Mesenchymal stem cell (in vitro differentiated cells and primary cell): ENCODE measurements around the gene UGT1A7.

Experiments used
- DNase-seq: peaks from one replicate; pipeline ENCODE4 v3.0.0-alpha.2; 2013
- H2AFZ ChIP-seq: one replicate; pipeline ENCODE4 v1.6.1; 2013; ENCODE audit warnings: low read depth, mild to moderate bottlenecking, control low read depth, inconsistent platforms, low read length, moderate library complexity
- H2AK5ac ChIP-seq: 2 replicates; pipeline ENCODE4 v1.6.1; 2013; ENCODE audit warnings: low read length, moderate library complexity, mild to moderate bottlenecking, inconsistent platforms; ENCODE audit not compliant: severe bottlenecking
- H2BK120ac ChIP-seq: one replicate; pipeline ENCODE4 v1.6.1; 2013; ENCODE audit warnings: low read depth, mild to moderate bottlenecking, inconsistent platforms, low read length, moderate library complexity
- H2BK12ac ChIP-seq, 2 experiments: one replicate each; pipeline ENCODE4 v1.6.1; 2013; ENCODE audit warnings: inconsistent platforms in 2 of 2, low read length in 2 of 2, mild to moderate bottlenecking in 2 of 2, moderate library complexity in 2 of 2, control low read depth in 1 of 2
- H2BK15ac ChIP-seq: one replicate; pipeline ENCODE4 v1.6.1; 2013; ENCODE audit warnings: mild to moderate bottlenecking, low read depth, inconsistent platforms; ENCODE audit not compliant: poor library complexity, severe bottlenecking
- H2BK5ac ChIP-seq: 2 replicates; pipeline ENCODE4 v1.6.1; 2013; ENCODE audit warnings: low read depth, mild to moderate bottlenecking, low read length, control low read depth, inconsistent platforms; ENCODE audit not compliant: poor library complexity, severe bottlenecking
- H3K14ac ChIP-seq, 2 experiments: one replicate each; pipeline ENCODE4 v1.6.1; 2013; ENCODE audit warnings: inconsistent platforms in 2 of 2, low read length in 2 of 2, control low read depth in 1 of 2, mild to moderate bottlenecking in 1 of 2, moderate library complexity in 1 of 2
- H3K18ac ChIP-seq, 2 experiments: one replicate each; pipeline ENCODE4 v1.6.1; 2013; ENCODE audit warnings: inconsistent platforms in 2 of 2, low read length in 2 of 2, control low read depth in 1 of 2, low read depth in 1 of 2, mild to moderate bottlenecking in 1 of 2
- H3K23ac ChIP-seq, 2 experiments: one replicate each; pipeline ENCODE4 v1.6.1; 2013; ENCODE audit warnings: inconsistent platforms in 2 of 2, low read length in 2 of 2, mild to moderate bottlenecking in 2 of 2, moderate library complexity in 2 of 2, control low read depth in 1 of 2
- H3K27ac ChIP-seq: 2 replicates; pipeline ENCODE4 v1.5.1; 2013; ENCODE audit warnings: mild to moderate bottlenecking, moderate library complexity, low read length, control low read depth, inconsistent platforms; ENCODE audit not compliant: poor library complexity, severe bottlenecking
- H3K27me3 ChIP-seq, 2 experiments: 2 replicates each; pipeline versions ENCODE4 v1.6.1 to v1.7.0; 2013; ENCODE audit warnings: low read length in 2 of 2, mild to moderate bottlenecking in 2 of 2, moderate library complexity in 2 of 2, control low read depth in 1 of 2, inconsistent platforms in 1 of 2; ENCODE audit not compliant: control insufficient read depth in 1 of 2, insufficient read depth in 1 of 2
- H3K36me3 ChIP-seq, 2 experiments: 2 replicates each; pipeline versions ENCODE4 v1.6.1 to v1.7.0; 2013; ENCODE audit warnings: low read length in 2 of 2, control low read depth in 1 of 2, inconsistent platforms in 1 of 2, low read depth in 1 of 2, mild to moderate bottlenecking in 1 of 2; ENCODE audit not compliant: insufficient read depth in 2 of 2, control insufficient read depth in 1 of 2
- H3K4ac ChIP-seq, 2 experiments: one replicate each; pipeline ENCODE4 v1.6.1; 2013; ENCODE audit warnings: inconsistent platforms in 2 of 2, low read length in 2 of 2, mild to moderate bottlenecking in 2 of 2, moderate library complexity in 2 of 2, control low read depth in 1 of 2, low read depth in 1 of 2
- H3K4me1 ChIP-seq: 2 replicates; pipeline ENCODE4 v1.6.1; 2013; ENCODE audit warnings: low read depth, low read length, control low read depth; ENCODE audit not compliant: control insufficient read depth, insufficient read depth
- H3K4me2 ChIP-seq: 2 replicates; pipeline ENCODE4 v1.6.1; 2013; ENCODE audit warnings: low read length, mild to moderate bottlenecking, inconsistent platforms; ENCODE audit not compliant: poor library complexity, severe bottlenecking
- H3K4me3 ChIP-seq, 2 experiments: 2 replicates each; pipeline versions ENCODE4 v1.5.1 to v1.7.0; 2013; ENCODE audit warnings: low read length in 2 of 2, mild to moderate bottlenecking in 2 of 2, control low read depth in 1 of 2, low read depth in 1 of 2; ENCODE audit not compliant: insufficient read depth in 1 of 2
- H3K79me1 ChIP-seq: replicated peaks from 2 replicates; pipeline ENCODE4 v1.6.1; 2013; ENCODE audit warnings: mild to moderate bottlenecking, control low read depth, low read length, inconsistent platforms; ENCODE audit not compliant: poor library complexity, severe bottlenecking
- H3K9ac ChIP-seq: 2 replicates; pipeline ENCODE4 v1.7.0; 2013; ENCODE audit warnings: mild to moderate bottlenecking, low read length, moderate library complexity
- H3K9me3 ChIP-seq: 2 replicates; pipeline ENCODE4 v1.7.0; 2013; ENCODE audit warnings: mild to moderate bottlenecking, low read length; ENCODE audit not compliant: control insufficient read depth
- H4K8ac ChIP-seq: one replicate; pipeline ENCODE4 v1.6.1; 2013; ENCODE audit warnings: inconsistent platforms, mild to moderate bottlenecking, low read length, moderate library complexity
- H4K91ac ChIP-seq: one replicate; pipeline ENCODE4 v1.6.1; 2013; ENCODE audit warnings: mild to moderate bottlenecking, low read length, inconsistent platforms
- WGBS: methylation state at CpG from one replicate; pipeline ENCODE4 v1.1.7; 2013; ENCODE audit warnings: mixed read lengths; 5-methylcytosine and 5-hydroxymethylcytosine counted together

UGT1A7 gene

GRCh38 chr2:233795735-233796171 lies 114.1 kb downstream of the UGT1A7 start:
- no peak overlapping the region for H2BK120ac ChIP-seq
- no peak overlapping the region for H2BK5ac ChIP-seq
- H4K91ac ChIP-seq = no peak overlapping the region
- DNase-seq = no peak
- 95% methylated on average over 13 of the region's 13 CpGs for WGBS
- no peak overlapping the region for H3K23ac ChIP-seq
- H3K79me1 ChIP-seq = no peaks in the 10 kb centered on the region
- no peak overlapping the region for H3K4ac ChIP-seq
- H2BK12ac ChIP-seq = no peak overlapping the region
- H3K4me1 ChIP-seq = peaks cover 1% of the 10 kb centered on the region
- H3K4me2 ChIP-seq = no peak overlapping the region
- H2AK5ac ChIP-seq = no peak overlapping the region
- no peaks in the 10 kb centered on the region for H3K36me3 ChIP-seq
- no peaks in the 10 kb centered on the region for H3K9me3 ChIP-seq
- no peak overlapping the region for H4K8ac ChIP-seq
- no peak overlapping the region for H3K14ac ChIP-seq
- no peak overlapping the region for H2BK15ac ChIP-seq
- no peak overlapping the region for H3K18ac ChIP-seq
- H3K4me3 ChIP-seq = no peak overlapping the region
- H2AFZ ChIP-seq = no peak overlapping the region
- peaks cover 14 to 27% of the 10 kb centered on the region in 2 experiments for H3K27me3 ChIP-seq
- no peak overlapping the region for H3K9ac ChIP-seq
- no peak overlapping the region for H3K27ac ChIP-seq

DNA sequence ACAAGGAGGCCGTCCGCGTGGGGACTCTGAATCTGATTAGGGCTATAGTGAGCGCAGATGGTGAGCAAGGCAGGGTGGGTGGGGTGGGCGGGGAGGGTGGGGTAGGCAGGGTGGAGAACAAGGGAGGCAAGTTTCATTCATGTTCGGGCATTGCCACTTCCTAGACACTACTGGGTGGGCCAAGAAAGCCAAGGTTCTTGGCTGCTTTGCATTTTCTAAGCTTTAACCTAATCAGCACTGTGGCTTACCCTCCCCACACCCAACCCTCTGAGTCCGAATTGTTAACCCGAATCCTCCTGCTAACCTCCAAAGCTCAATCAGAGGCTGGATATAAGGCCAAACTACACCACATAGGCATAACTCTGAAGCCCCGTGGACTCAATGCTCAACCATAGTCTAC lies 114.6 kb downstream of the UGT1A7 start:
- Histone ChIP-seq H3K4me3 (no peak overlapping the region), H3K14ac (no peak overlapping the region), H3K79me1 (no peaks in the 10 kb centered on the region), H2BK120ac (no peak overlapping the region), H3K27me3 (peaks cover 11 to 22% of the 10 kb centered on the region in 2 experiments), H2BK15ac (no peak overlapping the region), H3K4ac (no peak overlapping the region), H3K23ac (no peak overlapping the region), H3K9me3 (no peaks in the 10 kb centered on the region), H3K4me1 (peaks cover 1% of the 10 kb centered on the region), H4K91ac (no peak overlapping the region), H3K27ac (no peak overlapping the region), H2AFZ (no peak overlapping the region), H2BK12ac (no peak overlapping the region), H3K18ac (no peak overlapping the region), H3K4me2 (no peak overlapping the region), H2BK5ac (no peak overlapping the region), H3K9ac (no peak overlapping the region), H3K36me3 (no peaks in the 10 kb centered on the region), H2AK5ac (no peak overlapping the region), H4K8ac (no peak overlapping the region)
- 90% methylated on average over 7 of the region's 9 CpGs for WGBS
- DNase-seq = no peak

- H3K27ac ChIP-seq = no peak overlapping the region
- H2BK15ac ChIP-seq = no peak overlapping the region
- H3K4me2 ChIP-seq = no peak overlapping the region
- H3K18ac ChIP-seq = no peak overlapping the region
- no peak for DNase-seq
- H3K14ac ChIP-seq = no peak overlapping the region
- H2AK5ac ChIP-seq = no peak overlapping the region
- no peak overlapping the region for H4K91ac ChIP-seq
- H2AFZ ChIP-seq = no peak overlapping the region
- H3K23ac ChIP-seq = no peak overlapping the region
- no peak overlapping the region for H3K4ac ChIP-seq
- no peak overlapping the region for H3K4me3 ChIP-seq
- H2BK120ac ChIP-seq = no peak overlapping the region
- no peak overlapping the region for H2BK5ac ChIP-seq
- H3K36me3 ChIP-seq = no peaks in the 10 kb centered on the region
- no peaks in the 10 kb centered on the region for H3K9me3 ChIP-seq
- no peak overlapping the region for H3K9ac ChIP-seq
- H4K8ac ChIP-seq = no peak overlapping the region
- peaks cover 11 to 35% of the 10 kb centered on the region in 2 experiments for H3K27me3 ChIP-seq
- H2BK12ac ChIP-seq = no peak overlapping the region
- WGBS = 78% methylated on average over 13 of the region's 14 CpGs
- peaks cover 1% of the 10 kb centered on the region for H3K4me1 ChIP-seq
- H3K79me1 ChIP-seq = no peaks in the 10 kb centered on the region
Observed at GRCh38 chr2:233798335-233799086, 116.8 kb downstream of the UGT1A7 start.

DNA sequence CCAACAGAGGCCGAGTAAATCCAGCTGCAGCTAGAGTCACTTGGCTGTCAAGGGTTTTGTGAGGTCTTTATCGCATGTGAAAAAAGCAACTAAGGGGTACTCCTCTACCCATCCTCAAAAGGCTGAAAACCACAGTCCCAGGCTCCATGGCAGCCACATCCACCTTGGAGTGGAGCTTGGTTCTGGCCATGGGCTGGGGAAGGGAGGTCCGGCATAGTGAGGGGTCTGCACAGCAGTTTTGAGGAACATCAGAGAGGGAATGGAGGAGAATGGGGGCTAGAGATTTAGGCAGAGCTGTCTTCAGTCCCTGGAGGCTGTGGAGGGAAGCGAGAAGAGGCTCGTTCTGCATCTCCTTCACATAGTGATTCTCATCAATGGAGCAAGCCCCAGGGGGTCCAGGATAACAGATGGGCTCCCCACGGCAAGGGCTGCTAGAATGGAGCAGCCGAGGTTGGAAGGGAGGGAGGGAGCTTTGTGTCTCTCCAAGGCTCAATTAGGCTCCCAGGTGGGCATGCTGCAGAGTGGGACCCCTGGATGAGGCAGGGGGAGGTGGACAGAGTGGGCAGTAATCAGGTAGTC lies 117.5 kb downstream of the UGT1A7 start:
- Histone ChIP-seq H3K4ac (no peak overlapping the region), H4K91ac (no peak overlapping the region), H4K8ac (no peak overlapping the region), H3K9ac (no peak overlapping the region), H3K36me3 (no peaks in the 10 kb centered on the region), H2BK120ac (no peak overlapping the region), H3K9me3 (no peaks in the 10 kb centered on the region), H2BK15ac (no peak overlapping the region), H2AFZ (no peak overlapping the region), H3K18ac (no peak overlapping the region), H3K14ac (no peak overlapping the region), H3K23ac (no peak overlapping the region), H3K4me2 (no peak overlapping the region), H3K4me1 (peaks cover 1% of the 10 kb centered on the region), H2BK12ac (no peak overlapping the region), H2AK5ac (no peak overlapping the region), H2BK5ac (no peak overlapping the region), H3K4me3 (no peak overlapping the region), H3K27ac (no peak overlapping the region), H3K27me3 (peaks cover 17 to 41% of the 10 kb centered on the region in 2 experiments), H3K79me1 (no peaks in the 10 kb centered on the region)
- no peak for DNase-seq
- 65% methylated on average over 6 of the region's 7 CpGs for WGBS
